Effector memory CD8-positive, alpha-beta T cell (primary cell): ENCODE results near the gene REXO1.
"Not testable (repeated sequence)": the region's sequence is repeated elsewhere in the genome, so short reads cannot be mapped to it uniquely, and the experiment has no call there.

ENCODE experiments used
- ATAC-seq: fragments of 150-1000 bp; cut with Tn5 transposase; replicated peaks from 2 replicates; pipeline ENCODE4 v1.10.0; 2021; ENCODE audit warnings: mild to moderate bottlenecking, moderate library complexity
- DNase-seq, 3 experiments: peaks; one replicate each; pipeline ENCODE4 v3.0.0; 2021
- H3K27ac Mint-ChIP-seq, 2 donors: one replicate each; pipeline ENCODE4 v1.8.0; 2022; ENCODE audit warnings: mild to moderate bottlenecking in 2 of 2, mixed read lengths in 2 of 2, moderate library complexity in 2 of 2
- H3K27me3 Mint-ChIP-seq, 2 donors: one replicate each; pipeline ENCODE4 v1.8.0; 2022; ENCODE audit warnings: mixed read lengths in 2 of 2
- H3K36me3 Mint-ChIP-seq: one replicate; pipeline ENCODE4 v1.8.0; 2022; ENCODE audit warnings: mild to moderate bottlenecking, moderate library complexity, mixed read lengths; ENCODE audit not compliant: insufficient read depth
- H3K4me1 Mint-ChIP-seq, 2 donors: one replicate each; pipeline ENCODE4 v1.8.0; 2022; ENCODE audit warnings: low read depth in 2 of 2, mixed read lengths in 2 of 2
- H3K4me3 Mint-ChIP-seq, 2 donors: one replicate each; pipeline ENCODE4 v1.8.0; 2022; ENCODE audit warnings: mild to moderate bottlenecking in 2 of 2, mixed read lengths in 2 of 2, moderate library complexity in 2 of 2
- H3K9me3 Mint-ChIP-seq, 2 donors: one replicate each; pipeline ENCODE4 v1.8.0; 2022; ENCODE audit warnings: mixed read lengths in 2 of 2

The REXO1 gene

DNA sequence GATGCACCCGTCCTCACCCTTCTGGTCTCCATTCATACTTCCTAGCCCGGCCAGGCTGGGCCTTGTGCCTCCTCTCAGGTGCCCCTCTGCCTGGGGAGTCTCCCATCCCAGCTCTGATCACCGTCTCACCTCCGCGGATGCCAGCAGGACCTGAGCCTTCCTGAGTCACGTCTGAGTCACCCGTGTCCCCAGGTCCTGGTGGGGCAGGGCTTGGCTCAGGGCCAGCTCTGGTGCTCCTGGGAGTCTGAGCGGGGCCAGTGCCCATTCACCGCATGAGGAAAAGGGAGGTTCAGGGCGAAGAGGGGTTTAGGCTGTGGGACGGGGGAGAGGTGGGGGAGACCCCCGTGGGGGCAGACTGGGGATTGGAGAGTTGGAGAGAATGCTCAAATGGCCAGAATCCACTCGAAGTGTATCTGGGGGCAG, 36.8 kb downstream of the REXO1 start:
- DNase-seq = peak in 2 of 3 experiments; percentile 17 to 23
- no peaks in the 10 kb centered on the region for H3K27me3 Mint-ChIP-seq
- no peaks in the 10 kb centered on the region for H3K9me3 Mint-ChIP-seq
- peaks cover 33% of the 10 kb centered on the region for H3K36me3 Mint-ChIP-seq
- H3K27ac Mint-ChIP-seq = no peak overlapping the region
- peak overlapping the region; percentile 91 for H3K4me3 Mint-ChIP-seq
- peaks cover 14 to 17% of the 10 kb centered on the region in 2 donors for H3K4me1 Mint-ChIP-seq
- ATAC-seq = no peak

DNA sequence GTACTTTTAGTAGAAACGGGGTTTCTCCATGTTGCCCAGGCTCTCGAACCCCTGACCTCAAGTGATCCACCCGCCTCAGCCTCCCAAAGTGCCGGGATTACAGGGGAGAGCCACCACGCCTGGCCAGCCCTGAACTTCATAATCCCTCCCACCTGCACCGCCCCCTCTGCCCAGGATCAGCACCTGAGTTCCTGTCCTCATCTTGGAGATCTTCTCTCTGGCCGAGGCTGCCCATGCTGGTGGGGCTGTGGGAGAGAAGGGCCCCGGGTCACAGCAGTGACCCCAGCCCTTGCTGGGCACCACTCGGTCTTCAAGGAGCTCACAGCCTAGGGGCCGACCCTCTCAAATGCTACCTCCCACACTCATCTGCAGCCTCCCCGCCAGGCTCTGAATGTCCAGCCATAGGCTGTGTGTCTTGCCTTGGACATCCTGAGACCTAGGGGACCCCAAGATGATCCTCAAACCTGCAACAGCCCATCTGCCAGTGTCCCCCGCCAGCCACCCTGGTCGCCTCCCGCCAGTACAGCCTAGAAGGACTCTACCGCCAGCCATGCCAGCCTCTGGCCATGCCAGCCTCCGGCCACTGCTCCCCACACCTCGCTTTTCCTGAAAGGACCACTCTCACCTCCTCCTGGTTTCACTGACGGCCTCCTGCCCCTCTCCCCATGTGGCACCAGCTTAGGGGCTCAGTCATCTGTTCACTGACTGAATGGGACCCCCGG, 37.7 kb downstream of the REXO1 start:
- ATAC-seq (no peak), DNase-seq (no peak)
- Mint-ChIP-seq H3K36me3 (peaks cover 26% of the 10 kb centered on the region), H3K27ac (no peak overlapping the region), H3K4me1 (peaks cover 14 to 17% of the 10 kb centered on the region in 2 donors), H3K27me3 (no peaks in the 10 kb centered on the region), H3K4me3 (peak overlapping the region in 1 of 2 donors; percentile 91), H3K9me3 (no peaks in the 10 kb centered on the region)

DNA sequence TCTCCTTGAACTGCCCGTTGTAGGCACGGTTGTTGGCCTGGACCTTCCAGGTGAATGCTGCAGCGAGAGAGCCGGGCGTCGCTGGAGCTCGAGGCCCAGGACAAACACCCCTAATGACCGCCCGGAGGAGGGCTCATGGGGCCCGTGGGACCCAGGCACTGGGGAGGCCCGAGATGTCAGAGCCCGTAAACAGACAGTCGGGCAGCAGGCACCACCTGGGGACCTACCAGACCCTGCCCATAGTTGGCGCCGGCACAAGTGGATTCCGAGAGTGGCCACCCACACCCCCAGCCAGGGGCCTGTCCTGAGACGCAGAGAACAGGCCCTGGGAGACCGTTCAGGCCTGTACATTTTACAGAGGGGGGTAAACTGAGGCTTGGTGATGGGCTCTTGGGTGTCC, 38.6 kb downstream of the REXO1 start:
- H3K4me1 Mint-ChIP-seq = peaks cover 14 to 17% of the 10 kb centered on the region in 2 donors

DNA sequence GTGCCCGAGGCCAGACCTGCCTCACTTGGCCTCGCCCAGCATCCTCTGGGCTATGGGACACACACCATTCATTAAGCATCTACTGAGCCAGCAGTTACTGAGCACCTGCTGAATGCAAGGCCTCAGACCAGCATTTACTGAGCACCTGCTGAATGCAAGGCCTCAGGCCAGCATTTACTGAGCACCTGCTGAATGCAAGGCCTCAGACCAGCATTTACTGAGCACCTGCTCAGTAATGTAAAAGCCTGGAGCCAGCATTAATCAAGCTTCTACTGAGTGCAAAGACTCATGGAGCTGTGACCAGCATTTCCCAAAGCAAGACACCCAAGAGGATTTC, 39.9 kb downstream of the REXO1 start:
- Mint-ChIP-seq H3K27ac (no peak overlapping the region), H3K27me3 (no peaks in the 10 kb centered on the region), H3K4me3 (no peak overlapping the region), H3K36me3 (peaks cover 16% of the 10 kb centered on the region), H3K9me3 (no peaks in the 10 kb centered on the region), H3K4me1 (peaks cover 10 to 17% of the 10 kb centered on the region in 2 donors)
- ATAC-seq (no peak), DNase-seq (no peak)

More for the DNA sequence above, 38.6 kb downstream of the REXO1 start:
- no peak overlapping the region for H3K4me3 Mint-ChIP-seq
- DNase-seq (no peak), ATAC-seq (no peak)
- H3K27ac Mint-ChIP-seq = peak overlapping the region in 1 of 2 donors; percentile 56
- H3K27me3 Mint-ChIP-seq = no peaks in the 10 kb centered on the region
- H3K36me3 Mint-ChIP-seq = peaks cover 22% of the 10 kb centered on the region
- no peaks in the 10 kb centered on the region for H3K9me3 Mint-ChIP-seq

DNA sequence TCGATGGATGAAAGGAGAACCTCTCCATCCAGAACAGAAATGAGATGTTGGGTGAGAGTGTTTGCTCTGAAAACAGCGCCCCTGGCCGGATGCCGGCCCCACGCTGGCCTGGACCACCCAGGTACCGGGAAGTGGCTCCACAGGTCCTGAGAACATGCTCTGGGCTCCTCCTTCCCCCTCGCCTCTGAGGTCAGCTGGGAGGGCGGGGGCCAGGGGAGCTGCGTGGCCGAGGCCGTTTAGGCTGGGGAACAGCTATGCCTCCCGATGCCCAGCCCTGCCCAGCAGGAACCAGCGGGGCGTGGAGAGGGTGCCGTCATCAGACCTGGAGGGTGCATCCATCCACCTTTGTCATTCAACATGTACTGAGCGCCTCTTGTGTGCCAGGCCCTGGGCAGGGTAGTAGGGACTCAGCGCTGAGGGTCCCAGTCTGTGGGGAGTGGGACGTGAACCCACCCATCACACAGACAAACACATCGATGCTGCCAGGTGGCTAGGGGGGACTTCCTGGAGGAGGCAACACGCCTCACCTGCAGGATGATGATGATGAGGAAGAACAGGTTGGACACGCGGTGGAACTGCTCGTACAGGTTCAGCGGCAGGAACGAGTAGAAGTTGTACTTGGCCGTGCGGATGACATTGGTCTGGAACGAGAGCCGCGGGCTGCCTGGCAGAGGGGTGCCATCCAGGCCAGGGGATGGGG, 40.4 kb downstream of the REXO1 start:
- H3K4me3 Mint-ChIP-seq = peak overlapping the region in 1 of 2 donors; percentile 23

DNA sequence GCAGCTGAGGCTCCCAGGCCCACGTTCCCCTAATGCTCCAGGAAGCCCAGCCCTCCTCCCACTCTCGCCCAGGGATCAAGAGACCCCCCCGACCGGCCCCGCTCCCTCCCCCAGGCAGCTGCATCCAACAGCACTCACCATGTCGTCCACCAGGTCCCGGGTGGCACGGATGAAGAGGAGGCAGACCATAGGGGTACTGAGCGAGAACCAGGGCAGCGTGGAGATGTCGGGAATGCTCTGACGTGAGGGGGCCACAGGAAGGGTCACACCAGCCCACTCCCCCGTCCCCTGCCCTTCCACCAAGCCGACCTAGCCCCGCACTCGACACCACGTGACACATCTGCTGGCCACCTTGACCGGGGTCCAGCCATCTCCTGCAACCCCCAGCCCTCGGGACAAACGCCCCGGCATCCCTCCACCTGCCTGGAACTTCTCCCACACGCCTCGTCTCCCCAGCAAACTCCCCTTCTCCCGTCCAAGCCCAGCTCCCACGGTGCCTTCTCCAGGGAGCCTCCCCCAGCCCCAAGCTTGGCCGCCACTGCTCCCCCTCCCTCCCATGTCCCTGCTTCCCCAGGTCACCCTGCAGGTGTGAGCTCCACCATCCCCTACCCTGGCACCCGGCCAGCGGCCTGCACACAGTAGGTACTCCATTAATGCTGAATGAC, 41.1 kb downstream of the REXO1 start:
- H3K27ac Mint-ChIP-seq = peak overlapping the region in 1 of 2 donors; percentile 32
- H3K36me3 Mint-ChIP-seq = peaks cover 9% of the 10 kb centered on the region
- no peaks in the 10 kb centered on the region for H3K27me3 Mint-ChIP-seq
- H3K4me1 Mint-ChIP-seq = peaks cover 0 to 7% of the 10 kb centered on the region in 2 donors
- no peaks in the 10 kb centered on the region for H3K9me3 Mint-ChIP-seq
- ATAC-seq = no peak
- no peak overlapping the region for H3K4me3 Mint-ChIP-seq
- DNase-seq = no peak

More for the DNA sequence above, 40.4 kb downstream of the REXO1 start:
- peak overlapping the region in 1 of 2 donors; percentile 32 for H3K27ac Mint-ChIP-seq
- H3K36me3 Mint-ChIP-seq = peaks cover 14% of the 10 kb centered on the region
- ATAC-seq (no peak), DNase-seq (no peak)
- H3K27me3 Mint-ChIP-seq = no peaks in the 10 kb centered on the region
- peaks cover 5 to 13% of the 10 kb centered on the region in 2 donors for H3K4me1 Mint-ChIP-seq
- H3K9me3 Mint-ChIP-seq = no peaks in the 10 kb centered on the region

DNA sequence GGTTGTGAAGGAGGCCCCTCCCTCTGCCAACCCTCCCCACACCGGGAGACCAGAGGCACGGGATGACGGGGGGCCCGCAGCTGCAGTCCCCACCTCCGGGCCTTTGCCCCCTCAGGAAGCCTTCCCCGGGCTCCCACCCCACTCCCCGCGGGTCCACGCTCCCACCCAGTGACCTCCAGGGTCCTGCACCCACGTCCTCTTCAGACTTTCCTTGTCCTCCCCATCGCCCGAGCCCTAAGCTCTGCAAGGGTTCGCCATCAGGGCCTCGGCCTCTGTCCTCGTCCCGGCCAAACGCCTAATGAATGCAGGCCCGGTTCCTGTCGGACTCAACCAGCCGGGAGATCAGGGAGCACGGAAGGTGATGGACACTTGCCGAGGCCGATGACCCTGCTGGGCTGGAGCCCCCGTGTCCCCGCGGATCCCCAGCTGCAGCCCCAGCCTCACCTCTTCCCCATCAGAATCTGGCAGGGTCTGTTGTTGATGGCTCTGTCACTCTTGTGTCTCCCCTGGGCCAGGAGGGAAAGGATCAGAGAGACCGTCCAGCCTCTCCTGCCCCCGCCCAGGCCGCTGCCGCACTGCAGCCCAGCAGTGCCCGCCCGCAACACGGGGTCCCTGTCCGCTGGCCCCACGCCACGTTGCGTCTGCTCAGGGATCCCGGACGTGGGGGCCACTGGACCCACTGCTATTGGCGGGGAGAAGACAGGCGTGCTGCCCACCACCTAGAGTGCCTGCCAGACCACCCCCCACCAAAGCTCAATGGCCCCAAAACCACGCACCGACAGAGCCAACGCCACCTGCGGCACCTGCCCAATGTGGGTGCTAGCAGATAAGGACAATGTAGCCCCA, 41.9 kb downstream of the REXO1 start:
- Mint-ChIP-seq H3K36me3 (peaks cover 9% of the 10 kb centered on the region), H3K4me1 (peaks cover 0 to 6% of the 10 kb centered on the region in 2 donors), H3K9me3 (no peaks in the 10 kb centered on the region), H3K27ac (no peak overlapping the region), H3K4me3 (no peak overlapping the region), H3K27me3 (no peaks in the 10 kb centered on the region)
- ATAC-seq (no peak), DNase-seq (no peak)

DNA sequence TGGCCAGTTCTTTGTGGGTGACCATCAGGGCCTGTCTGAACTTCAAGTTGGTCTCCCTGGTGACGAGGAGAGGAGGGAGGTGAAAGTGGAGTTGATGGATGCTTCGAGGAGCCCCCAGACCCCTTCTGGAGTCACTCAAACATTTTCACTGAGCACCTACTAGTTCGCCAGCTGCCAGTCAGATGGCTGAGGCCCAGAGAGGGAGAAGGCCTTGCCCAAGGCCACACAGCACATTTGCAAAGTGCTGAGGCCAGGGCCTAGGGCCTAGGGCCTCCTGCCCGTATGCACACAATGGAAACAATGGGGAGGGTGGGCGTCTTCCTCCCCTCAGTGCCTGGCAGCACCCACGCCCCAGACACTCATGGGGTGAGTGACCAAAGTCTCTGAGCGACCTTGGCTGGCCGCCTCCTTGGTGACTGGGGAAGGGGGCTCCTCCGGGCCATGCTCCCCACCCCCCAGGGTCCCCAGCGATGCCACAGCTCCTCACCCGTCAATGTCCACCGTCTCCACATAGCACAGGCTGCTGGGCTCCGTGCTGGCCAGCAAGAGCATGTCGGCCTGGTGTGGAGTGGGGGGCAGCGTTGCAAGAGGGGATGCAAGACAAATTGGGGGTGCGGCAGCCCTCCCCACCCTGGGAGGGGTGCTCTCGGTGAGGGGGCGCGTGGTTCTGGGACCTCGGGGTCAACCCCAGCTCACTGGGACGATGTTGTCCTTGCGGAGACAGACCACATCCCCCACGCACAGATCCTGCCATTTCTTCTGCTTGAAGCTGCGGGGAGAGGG, 42.7 kb downstream of the REXO1 start:
- H3K36me3 Mint-ChIP-seq = peaks cover 9% of the 10 kb centered on the region
- H3K9me3 Mint-ChIP-seq = no peaks in the 10 kb centered on the region
- DNase-seq (no peak), ATAC-seq (no peak)
- no peak overlapping the region for H3K4me3 Mint-ChIP-seq
- no peak overlapping the region for H3K27ac Mint-ChIP-seq
- no peaks in the 10 kb centered on the region for H3K27me3 Mint-ChIP-seq
- peaks cover 0 to 1% of the 10 kb centered on the region in 2 donors for H3K4me1 Mint-ChIP-seq

DNA sequence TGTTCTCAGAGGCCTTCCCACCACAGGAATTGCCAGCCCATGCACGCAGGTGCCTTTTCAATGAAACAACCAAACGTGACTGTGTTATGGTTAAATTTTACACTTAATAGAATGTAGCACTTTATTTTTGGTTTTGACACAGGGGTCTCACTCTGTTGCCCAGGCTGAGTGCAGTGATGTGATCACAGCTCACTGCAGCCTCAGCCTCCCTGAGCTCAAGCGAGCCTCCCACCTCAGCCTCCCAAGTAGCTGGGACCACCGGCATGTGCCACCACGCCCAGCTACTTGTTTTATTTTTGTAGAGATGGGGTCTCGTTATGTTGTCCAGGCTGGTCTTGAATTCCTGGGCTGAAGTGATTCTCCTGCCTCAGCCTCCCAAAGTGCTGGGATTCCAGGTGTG, 43.4 kb downstream of the REXO1 start:
- H3K27me3 Mint-ChIP-seq = no peaks in the 10 kb centered on the region
- H3K9me3 Mint-ChIP-seq = no peaks in the 10 kb centered on the region
- ATAC-seq (no peak), DNase-seq (no peak)
- no peak overlapping the region for H3K4me3 Mint-ChIP-seq
- H3K27ac Mint-ChIP-seq = no peak overlapping the region
- no peaks in the 10 kb centered on the region for H3K4me1 Mint-ChIP-seq
- peaks cover 7% of the 10 kb centered on the region for H3K36me3 Mint-ChIP-seq

DNA sequence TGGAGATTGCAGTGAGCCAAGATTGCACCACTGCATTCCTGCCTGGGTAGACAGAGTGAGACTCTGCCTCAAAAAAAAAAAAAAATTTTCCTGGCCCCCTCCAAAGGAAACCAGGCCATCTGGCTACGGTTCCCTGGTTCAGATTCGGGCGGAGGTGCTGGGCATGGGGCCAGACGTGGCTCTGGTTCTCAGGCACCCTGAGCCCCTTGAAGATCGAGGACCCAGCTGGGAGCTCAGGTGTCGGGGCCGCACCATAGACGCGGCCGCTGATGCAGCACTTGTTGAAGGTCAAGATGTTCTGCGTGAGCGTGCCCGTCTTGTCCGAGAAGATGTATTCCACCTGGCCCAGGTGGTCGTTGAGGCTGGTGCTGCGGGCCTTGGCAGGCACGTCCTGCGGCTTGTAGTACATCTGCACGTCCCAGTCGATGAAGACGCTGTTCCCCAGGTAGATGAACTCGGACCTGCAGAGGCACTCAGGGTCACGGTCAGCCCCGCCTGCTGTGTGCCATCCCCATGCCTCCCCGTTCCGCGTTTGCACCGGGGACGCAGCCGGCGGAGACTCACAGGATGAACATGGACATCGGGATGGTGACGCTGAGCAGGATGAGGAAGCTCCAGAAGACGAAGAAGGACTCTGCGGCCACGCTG, 48.5 kb downstream of the REXO1 start:
- no peak overlapping the region for H3K4me3 Mint-ChIP-seq
- DNase-seq (no peak), ATAC-seq (no peak)
- no peak overlapping the region for H3K27ac Mint-ChIP-seq
- H3K27me3 Mint-ChIP-seq = peaks cover 4 to 12% of the 10 kb centered on the region in 2 donors
- H3K9me3 Mint-ChIP-seq = no peaks in the 10 kb centered on the region
- H3K36me3 Mint-ChIP-seq = peaks cover 7% of the 10 kb centered on the region
- peaks cover 3% of the 10 kb centered on the region in 2 donors for H3K4me1 Mint-ChIP-seq

DNA sequence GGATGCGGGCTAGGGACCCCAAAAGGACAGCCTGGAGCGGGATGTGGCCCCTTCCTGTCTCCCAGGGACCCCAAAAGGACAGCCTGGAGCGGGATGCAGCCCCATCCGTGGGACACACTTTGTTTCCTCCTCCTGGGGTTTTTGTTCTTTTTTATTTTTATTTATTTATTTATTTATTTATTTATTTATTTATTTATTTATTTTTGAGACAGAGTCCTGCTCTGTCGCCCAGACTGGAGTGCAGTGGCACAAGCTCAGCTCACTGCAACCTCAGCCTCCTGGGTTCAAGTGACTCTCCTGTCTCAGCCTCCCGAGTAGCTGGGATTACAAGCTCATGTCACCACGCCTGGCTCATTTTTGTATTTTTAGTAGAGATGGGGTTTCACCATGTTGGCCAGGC, 51.0 kb downstream of the REXO1 start:
- not testable (repeated sequence) for H3K27ac Mint-ChIP-seq, H3K4me1 Mint-ChIP-seq, DNase-seq, H3K4me3 Mint-ChIP-seq, ATAC-seq, H3K9me3 Mint-ChIP-seq, H3K36me3 Mint-ChIP-seq
- H3K27me3 Mint-ChIP-seq = peaks cover 4 to 20% of the 10 kb centered on the region in 2 donors

DNA sequence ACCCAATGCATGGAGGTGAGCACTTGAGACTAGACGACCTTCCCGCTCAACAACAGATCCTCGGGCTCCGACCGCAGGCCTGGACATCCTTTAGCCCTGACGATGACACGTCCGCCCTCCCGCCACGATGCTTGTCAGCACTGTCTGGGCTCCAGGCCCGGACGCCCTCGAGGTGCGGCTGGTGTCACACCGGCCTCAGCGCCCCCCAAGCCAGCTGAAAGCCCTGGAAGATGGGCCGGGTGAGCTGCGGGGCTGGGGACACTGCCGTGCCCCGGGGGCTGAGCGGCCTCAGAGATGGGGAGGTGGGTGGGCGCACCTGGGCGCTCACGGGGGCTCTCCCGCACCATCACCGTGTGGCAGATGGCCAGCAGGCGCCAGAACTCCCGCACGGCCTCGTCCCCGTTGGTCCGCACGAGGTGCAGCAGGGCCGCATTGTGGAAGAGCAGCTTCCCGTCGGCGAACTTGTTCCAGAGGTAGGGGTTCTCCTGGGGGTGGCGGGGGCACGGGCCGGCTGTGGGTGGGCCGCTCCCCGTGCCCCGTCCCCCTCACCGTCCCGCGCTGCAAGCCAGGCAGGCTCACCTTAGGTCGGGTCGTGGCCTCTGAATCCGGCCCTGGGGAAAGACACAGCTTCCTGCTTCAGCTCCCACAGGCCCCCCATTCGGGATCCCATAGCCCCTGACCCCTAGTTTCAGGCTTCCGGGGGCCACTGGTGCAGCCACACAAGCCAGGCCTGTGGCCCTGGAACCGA, 51.7 kb downstream of the REXO1 start:
- DNase-seq = no peak
- ATAC-seq = no peak
- H3K27me3 Mint-ChIP-seq = peaks cover 4 to 20% of the 10 kb centered on the region in 2 donors
- no peaks in the 10 kb centered on the region for H3K9me3 Mint-ChIP-seq
- peaks cover 3% of the 10 kb centered on the region in 2 donors for H3K4me1 Mint-ChIP-seq
- H3K27ac Mint-ChIP-seq = no peak overlapping the region
- H3K36me3 Mint-ChIP-seq = peaks cover 4% of the 10 kb centered on the region
- no peak overlapping the region for H3K4me3 Mint-ChIP-seq
